Adrenal gland (tissue), 12 donors: ENCODE results near the gene PROM1. TPM values are rescaled to one million over a fixed set of nuclear protein-coding genes. Genes with fewer than 3 reads are reported as not detected.

Experiments used
- DNase-seq, 7 donors: peaks; one replicate each; pipeline ENCODE4 v3.0.0-alpha.2; 2019 to 2020
- H3K27ac ChIP-seq, 5 donors: fragments of 200-600 bp; sonication (generic) in 4 of 5; 1 replicate in 3 of 5; 2 replicates in 2 of 5; pipeline versions ENCODE4 v1.5.1 to v1.8.0; 2016 to 2020; ENCODE audit warnings: mild to moderate bottlenecking in 1 of 5
- H3K27me3 ChIP-seq: fragments of 200-600 bp; 2 replicates; pipeline ENCODE4 v1.8.0; 2021
- H3K36me3 ChIP-seq, 2 donors: fragments of 200-600 bp; replicated peaks in 1 of 2; 1 replicate in 1 of 2; 2 replicates in 1 of 2; pipeline versions ENCODE4 v1.5.1 to v1.8.0; 2018 to 2022
- H3K4me1 ChIP-seq, 2 donors: fragments of 200-600 bp; replicated peaks in 1 of 2; 1 replicate in 1 of 2; 2 replicates in 1 of 2; pipeline versions ENCODE4 v1.5.1 to v1.8.0; 2018 to 2021
- H3K4me3 ChIP-seq, 4 donors: fragments of 200-600 bp; sonication (generic) in 3 of 4; one replicate each; pipeline ENCODE4 v1.5.1; 2016 to 2018
- H3K9me3 ChIP-seq, 3 donors: fragments of 200-600 bp; sonication (generic) in 1 of 3; replicated peaks in 1 of 3; 1 replicate in 2 of 3; 2 replicates in 1 of 3; pipeline versions ENCODE4 v1.5.1 to v1.8.0; 2016 to 2021
- CTCF ChIP-seq, 6 experiments: fragments of 450-650 bp in 4 of 6; fragments of 200-600 bp in 2 of 6; sonication (generic) in 1 of 6; IDR thresholded peaks; 1 replicate in 5 of 6; 2 replicates in 1 of 6; pipeline versions ENCODE4 v1.5.1 to v1.8.0; 2016 to 2021; ENCODE audit warnings: antibody characterized with exemption in 6 of 6, mild to moderate bottlenecking in 2 of 6, moderate library complexity in 1 of 6
- POLR2A ChIP-seq, 2 donors: fragments of 450-650 bp; IDR thresholded peaks; one replicate each; pipeline ENCODE4 v1.6.1; 2017; ENCODE audit warnings: antibody characterized with exemption in 2 of 2, mild to moderate bottlenecking in 2 of 2, moderate library complexity in 1 of 2
- WGBS, 4 donors: extraction: QIAGEN DNeasy Blood & Tissue Kit in 2 of 4; methylation state at CpG; one replicate each; pipeline versions ENCODE4 v1.1.5 to v1.1.7; 2013 to 2017; 5-methylcytosine and 5-hydroxymethylcytosine counted together
- intact Hi-C, 2 donors: fragments of 100-400 bp; cut with DNase I; formaldehyde crosslinking; loops; one replicate each; pipeline versions ENCODE4 v1.14.1 to v1.15.0; 2022 to 2023
- polyA plus RNA-seq, 3 donors: library from polyadenylated mRNA; stranded (reverse); fragments of 200-250 nt in 2 of 3; fragments of 350-450 nt in 1 of 3; fragmentation: Illumina TruSeq in 1 of 3; extraction: RNeasy Lipid Tissue Mini Kit (QIAGEN cat#74804) in 1 of 3; gene quantifications; one replicate each; pipeline ENCODE4 v1.2.3, GENCODE V29; 2013 to 2014
- total RNA-seq, 9 donors: library from RNA; depleted of rRNA in 4 of 9; stranded (reverse); fragments of >200 nt in 4 of 9; fragments of 120-200 nt in 1 of 9; fragmentation: NEBNext Ultra II Directional in 1 of 9; extraction: Animal tissue kit (Norgen Biotek cat#: 25700) in 1 of 9; gene quantifications; one replicate each; pipeline versions ENCODE4 v1.1.0 to v1.2.4, GENCODE V29; 2013 to 2023
- donor health status: healthy with polysubstance abuse.
- donor health status: Bipolar disorder and iron deficiency.
- donor health status: DM: yes; HTN: yes; CAD: no.
- donor health status: DM: no; HTN: no; CAD: no.
- donor health status: DM: no; HTN: no; CAD: no.
- donor health status: DM: yes; HTN: yes; CAD: no.

The PROM1 gene
- total and polyA plus RNA-seq, 12 donors = 0.14 to 1.6 (median 0.39) TPM; not detected in 4

- intact Hi-C loops = no loop called here
- Histone ChIP-seq H3K9me3 (no peaks in the 10 kb centered on the region), H3K27me3 (peaks cover 6% of the 10 kb centered on the region), H3K27ac (no peak overlapping the region), H3K4me3 (no peak overlapping the region), H3K36me3 (no peaks in the 10 kb centered on the region), H3K4me1 (no peaks in the 10 kb centered on the region)
- WGBS, 4 donors = 72 to 88% (median 78%) methylated on average over 1 of the region's 1 CpG
- TF ChIP-seq POLR2A (IDR thresholded peaks at IDR 0.05) (no peak), CTCF (IDR thresholded peaks at IDR 0.05) (no peak)
- no peak for DNase-seq
Observed at GRCh38 chr4:16100833-16101232, 17.0 kb upstream of the PROM1 start.

DNA sequence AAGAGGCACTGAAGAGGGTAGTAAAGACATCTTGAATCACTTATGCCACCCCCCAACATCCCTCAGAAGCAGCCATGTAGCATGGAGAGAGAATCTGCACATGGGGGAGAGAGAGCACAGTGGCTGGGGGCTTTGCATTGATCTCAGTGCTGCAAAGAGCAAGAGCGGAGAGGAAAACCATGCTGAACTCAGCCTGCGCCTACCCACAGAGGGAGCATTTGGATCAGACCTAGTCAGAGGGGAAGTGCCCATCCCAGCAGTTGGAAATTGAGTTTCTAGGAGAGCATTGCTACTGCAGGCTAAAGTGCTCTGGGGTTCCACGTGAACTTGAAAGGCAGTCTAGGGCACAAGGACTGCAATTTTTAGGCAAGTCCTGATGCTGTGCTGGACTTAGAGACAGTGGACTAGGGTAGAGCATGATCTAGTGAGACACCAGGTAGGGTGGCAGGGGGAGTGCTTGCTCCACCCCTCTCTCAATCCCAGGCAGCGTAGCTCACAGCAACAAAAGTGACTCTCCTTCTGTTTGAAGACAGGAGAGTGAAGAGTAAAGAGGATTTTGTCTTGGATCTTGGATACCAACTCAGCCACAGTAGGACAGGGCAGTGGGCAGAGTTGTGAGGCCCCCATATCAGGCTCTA is 9.0 kb upstream of the PROM1 start:
- H3K27ac ChIP-seq = no peak overlapping the region
- DNase-seq = no peak
- WGBS, 4 donors = 90 to 95% (median 93%) methylated on average over 4 of the region's 4 CpGs
- intact Hi-C loops = no loop called here
- TF ChIP-seq POLR2A (IDR thresholded peaks at IDR 0.05) (no peak), CTCF (IDR thresholded peaks at IDR 0.05) (no peak)
- no peaks in the 10 kb centered on the region for H3K9me3 ChIP-seq
- H3K36me3 ChIP-seq = no peaks in the 10 kb centered on the region
- no peaks in the 10 kb centered on the region for H3K4me1 ChIP-seq
- no peak overlapping the region for H3K4me3 ChIP-seq
- no peaks in the 10 kb centered on the region for H3K27me3 ChIP-seq

DNA sequence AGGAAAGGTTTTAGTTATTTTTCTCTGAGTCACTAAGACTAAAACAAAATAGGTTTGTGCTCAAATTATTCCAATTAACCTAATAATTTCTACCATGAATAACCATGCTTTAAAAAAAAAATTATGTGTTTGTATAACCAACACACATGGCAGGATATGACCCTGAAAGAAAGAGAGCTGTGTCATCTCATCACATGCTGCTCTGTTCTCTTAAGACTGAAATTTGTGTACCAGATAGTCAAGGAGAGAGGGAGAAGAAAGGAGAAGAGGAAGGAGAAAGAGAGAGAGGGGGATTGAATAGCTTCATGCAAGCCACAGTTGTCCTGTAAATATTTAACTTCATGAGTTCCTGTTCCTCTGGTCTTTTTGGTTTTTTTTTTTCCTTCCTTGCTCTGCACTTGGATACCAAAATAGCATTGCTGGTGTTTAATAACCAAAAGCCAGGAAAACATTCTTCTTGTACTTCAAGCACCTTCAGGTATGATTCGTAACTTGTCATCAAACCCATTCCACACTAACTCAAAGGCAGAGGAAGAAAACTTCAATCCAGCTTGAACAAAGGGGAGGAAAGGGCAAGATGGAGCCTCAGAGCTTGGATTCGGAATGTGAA is 6.4 kb upstream of the PROM1 start:
- Histone ChIP-seq H3K9me3 (no peaks in the 10 kb centered on the region), H3K27ac (no peak overlapping the region), H3K4me1 (no peaks in the 10 kb centered on the region), H3K36me3 (no peaks in the 10 kb centered on the region), H3K4me3 (no peak overlapping the region), H3K27me3 (no peaks in the 10 kb centered on the region)
- intact Hi-C loops = no loop called here
- DNase-seq = no peak
- no peak for TF ChIP-seq POLR2A (IDR thresholded peaks at IDR 0.05)
- 76 to 89% (median 84%) methylated on average over 2 of the region's 2 CpGs for WGBS, 4 donors

GRCh38 chr4:16089156-16089555 is 5.3 kb upstream of the PROM1 start:
- 93 to 95% (median 94%) methylated on average over 3 of the region's 3 CpGs for WGBS, 4 donors
- intact Hi-C loops = no loop called here
- H3K9me3 ChIP-seq = no peaks in the 10 kb centered on the region
- TF ChIP-seq CTCF (IDR thresholded peaks at IDR 0.05) = no peak
- TF ChIP-seq POLR2A (IDR thresholded peaks at IDR 0.05) = no peak
- no peaks in the 10 kb centered on the region for H3K36me3 ChIP-seq
- DNase-seq = no peak
- no peak overlapping the region for H3K27ac ChIP-seq
- H3K27me3 ChIP-seq = no peaks in the 10 kb centered on the region
- H3K4me3 ChIP-seq = no peak overlapping the region
- no peaks in the 10 kb centered on the region for H3K4me1 ChIP-seq

- TF ChIP-seq CTCF (IDR thresholded peaks at IDR 0.05) = no peak
- no peak for TF ChIP-seq POLR2A (IDR thresholded peaks at IDR 0.05)
- peaks cover 3% of the 10 kb centered on the region for H3K27me3 ChIP-seq
Observed at GRCh38 chr4:16088601-16089000, 4.8 kb upstream of the PROM1 start.

More at GRCh38 chr4:16088601-16089000, 4.8 kb upstream of the PROM1 start:
- intact Hi-C loops = no loop called here
- H3K27ac ChIP-seq = no peak overlapping the region
- no peak for DNase-seq
- H3K9me3 ChIP-seq = no peaks in the 10 kb centered on the region
- H3K36me3 ChIP-seq = no peaks in the 10 kb centered on the region
- no peak overlapping the region for H3K4me3 ChIP-seq
- H3K4me1 ChIP-seq = peaks cover under 1 to 3% of the 10 kb centered on the region in 2 donors
- 85 to 89% (median 87%) methylated on average over 2 of the region's 2 CpGs for WGBS, 4 donors
